NCI-H1048 (cell line): ENCODE measurements around the gene RIMBP2.

ENCODE experiments used
- DNase-seq: peaks from one replicate; lab custom pipeline; 2025; lab: John Stamatoyannopoulos, UW

Gene RIMBP2

GRCh38 chr12:130444061-130444460 lies 272.0 kb downstream of the RIMBP2 start:
- DNase-seq, result no peak

DNA sequence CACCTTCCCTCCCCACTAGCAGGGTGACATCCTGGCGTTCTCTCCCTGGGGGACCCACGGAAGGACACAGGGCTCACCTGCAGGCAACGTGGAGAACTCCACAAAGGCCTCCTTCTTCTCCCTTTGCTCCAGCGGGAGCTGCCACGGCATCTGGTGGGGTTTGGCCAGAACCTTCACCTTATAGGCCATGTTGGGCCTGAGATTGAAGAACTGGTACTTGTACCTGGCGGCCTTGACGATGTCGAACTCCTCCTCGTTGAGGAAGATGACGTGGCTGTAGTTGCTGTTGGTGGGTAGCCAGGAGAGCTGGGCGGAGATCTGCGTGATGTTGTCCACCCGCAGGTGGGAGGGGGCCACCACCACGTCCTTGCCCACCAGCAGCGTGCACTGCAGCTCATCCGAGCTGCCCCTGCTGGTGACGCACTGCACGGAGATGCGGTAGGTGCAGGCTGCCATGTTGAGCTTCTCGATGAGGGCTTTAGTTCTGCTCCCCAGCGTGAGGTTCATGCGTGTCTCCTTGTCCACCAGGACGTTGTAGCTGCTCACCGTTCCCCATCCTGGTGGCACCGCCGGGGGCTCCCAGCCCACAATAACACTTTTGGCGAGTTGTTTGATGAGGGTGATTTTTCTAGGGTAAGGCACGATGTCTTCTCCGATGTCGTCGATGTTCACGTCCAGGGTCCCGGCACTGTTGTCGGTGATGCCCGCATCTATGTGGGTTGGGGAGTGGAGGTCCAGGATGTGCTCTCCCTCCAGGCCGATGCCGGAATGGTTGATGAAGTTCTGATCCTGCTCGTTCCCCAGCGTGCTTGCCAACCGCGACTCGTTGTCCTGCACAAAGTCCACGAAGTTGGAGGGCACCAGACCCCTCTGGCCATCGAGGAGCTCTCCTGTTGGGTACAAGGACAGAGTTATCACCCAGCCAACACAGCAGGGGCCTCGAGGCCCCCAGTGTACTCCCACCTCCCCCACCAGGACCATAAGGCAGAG lies 274.0 kb downstream of the RIMBP2 start:
- DNase-seq, result no peak

GRCh38 chr12:130440411-130441080 lies 275.6 kb downstream of the RIMBP2 start:
- DNase-seq, result no peak

DNA sequence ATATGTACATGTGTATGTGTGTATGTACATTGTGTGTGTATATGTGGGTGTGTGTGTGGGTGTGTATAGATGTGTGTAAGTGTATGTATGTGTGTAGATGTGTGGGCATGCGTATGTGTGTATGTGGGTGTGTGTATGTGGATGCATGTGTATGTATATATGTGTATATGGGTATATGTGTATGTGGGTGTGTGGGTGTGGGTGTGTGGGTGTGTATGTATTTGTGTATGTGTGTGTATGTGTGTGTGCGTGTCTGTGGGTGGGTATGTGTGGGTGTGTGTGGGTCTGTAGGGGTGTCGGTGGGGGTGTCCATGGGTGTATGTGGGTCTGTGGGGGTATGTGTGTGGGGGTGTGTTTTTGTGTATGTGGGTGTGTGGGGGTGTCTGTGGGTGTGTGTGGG lies 276.8 kb downstream of the RIMBP2 start:
- DNase-seq, result no peak

DNA sequence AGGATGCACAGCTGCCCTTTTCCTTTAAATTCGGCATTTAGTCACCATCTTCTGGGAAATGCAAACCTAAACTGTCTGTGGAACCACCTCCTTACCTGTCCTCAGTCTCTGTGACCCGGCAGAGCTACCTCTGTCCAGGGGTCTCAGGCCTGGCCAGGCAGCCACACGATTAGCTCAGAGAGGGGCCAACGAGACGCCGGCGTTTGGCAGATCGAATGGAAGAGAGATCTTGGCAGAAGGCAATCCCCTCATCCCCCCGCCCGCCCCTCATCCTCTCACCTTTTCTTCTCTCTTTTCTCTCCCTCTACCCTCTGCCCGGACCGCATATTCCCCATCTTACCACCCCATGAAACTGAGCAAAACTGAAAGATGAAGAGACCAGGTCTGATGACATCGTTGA lies 277.4 kb downstream of the RIMBP2 start:
- no peak for DNase-seq

DNA sequence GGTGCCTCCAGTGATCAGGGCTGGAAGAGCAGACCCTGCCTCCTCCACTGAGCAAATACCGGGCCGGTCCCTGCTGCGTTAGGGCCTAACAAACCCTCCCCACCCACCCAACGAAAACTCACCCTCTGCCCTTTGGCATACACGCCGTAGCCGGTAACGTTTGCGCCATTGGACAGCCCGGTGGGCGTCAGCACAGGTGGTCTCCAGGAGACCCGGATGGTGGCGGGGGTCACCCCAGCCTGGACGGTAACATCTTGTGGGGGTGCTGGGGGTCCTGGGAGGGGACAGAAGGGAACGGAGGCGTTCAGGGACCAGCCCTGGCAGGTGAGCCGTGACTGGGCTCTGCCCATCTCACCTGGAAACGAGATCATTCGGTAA lies 277.9 kb downstream of the RIMBP2 start:
- no peak for DNase-seq

DNA sequence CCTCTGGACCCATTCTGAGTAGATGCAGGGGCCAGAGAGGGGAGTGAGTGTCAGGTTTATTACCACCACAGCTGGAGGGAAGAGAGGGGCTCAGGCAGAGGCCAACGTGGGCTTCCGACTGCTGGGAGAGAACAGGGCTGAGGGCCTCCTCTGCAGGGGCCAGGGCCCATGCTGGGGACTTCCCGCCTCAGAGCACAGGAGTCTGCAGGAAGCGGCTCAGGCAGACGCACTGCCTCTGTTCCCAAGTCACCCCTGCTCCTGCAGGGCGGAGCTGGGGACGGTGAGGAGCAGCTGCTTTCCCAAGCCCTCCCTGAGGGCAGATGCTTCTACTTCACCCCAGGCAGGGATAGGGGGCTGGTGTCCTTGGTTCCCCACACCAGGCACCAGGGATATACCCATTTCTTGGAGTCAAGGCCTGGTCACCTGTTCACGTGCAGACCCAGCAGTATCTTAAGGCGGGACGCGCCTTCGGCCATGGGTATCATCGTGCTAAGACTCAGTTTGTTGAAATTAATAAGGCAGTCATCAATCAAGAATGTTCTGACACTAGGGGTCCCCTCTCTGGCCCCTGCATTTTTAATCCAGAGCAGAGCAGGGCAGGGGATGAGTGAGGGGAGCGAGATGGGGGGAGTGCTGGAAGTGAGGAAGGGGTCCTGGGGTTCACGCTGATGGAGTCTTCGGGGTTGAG lies 278.4 kb downstream of the RIMBP2 start:
- DNase-seq, result no peak

GRCh38 chr12:130436741-130437501 lies 279.2 kb downstream of the RIMBP2 start:
- DNase-seq, result no peak

- no peak for DNase-seq
Observed at GRCh38 chr12:130435826-130436225, 280.3 kb downstream of the RIMBP2 start.

DNA sequence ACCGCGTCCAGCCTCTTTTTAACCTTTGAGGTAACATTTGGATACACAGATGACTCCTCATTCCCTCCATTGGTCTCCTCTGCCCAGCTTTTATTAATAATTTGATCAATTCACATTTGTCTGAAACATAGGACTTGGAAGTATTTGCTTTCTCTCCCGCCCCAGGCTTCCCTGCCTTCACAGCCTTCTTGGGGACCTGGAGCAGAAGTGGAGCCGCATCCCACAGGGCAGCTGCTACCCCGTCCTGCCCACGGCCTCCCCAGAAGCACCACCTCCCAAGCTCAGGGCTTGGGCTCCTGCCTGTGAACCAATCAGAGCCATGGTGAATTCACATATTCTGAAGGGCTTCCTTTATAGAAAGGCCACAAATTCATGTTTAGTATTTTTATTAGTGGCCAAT lies 280.8 kb downstream of the RIMBP2 start:
- no peak for DNase-seq

- no peak for DNase-seq
Observed at GRCh38 chr12:130434560-130434959, 281.5 kb downstream of the RIMBP2 start.

- no peak for DNase-seq
Observed at GRCh38 chr12:130433834-130434233, 282.3 kb downstream of the RIMBP2 start.

DNA sequence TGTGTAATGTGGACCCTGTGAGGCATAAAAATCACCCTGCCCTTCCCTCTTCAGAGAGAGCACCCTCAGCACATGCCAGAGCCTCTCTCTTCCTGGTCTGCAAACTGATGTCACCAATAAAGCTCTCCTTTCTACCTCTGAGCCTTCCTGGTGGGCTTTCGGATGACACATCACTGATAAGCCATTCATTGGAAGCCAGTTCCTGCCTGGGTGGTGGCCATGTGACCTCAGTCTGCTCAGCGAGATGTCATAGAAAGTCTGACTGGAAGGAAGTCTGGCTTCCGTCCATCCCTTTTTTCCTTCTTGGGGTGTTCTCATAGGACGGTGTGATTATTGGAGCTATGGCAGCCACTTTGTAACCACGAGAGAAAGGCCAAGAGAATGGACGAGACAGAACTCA lies 282.7 kb downstream of the RIMBP2 start:
- no peak for DNase-seq

DNA sequence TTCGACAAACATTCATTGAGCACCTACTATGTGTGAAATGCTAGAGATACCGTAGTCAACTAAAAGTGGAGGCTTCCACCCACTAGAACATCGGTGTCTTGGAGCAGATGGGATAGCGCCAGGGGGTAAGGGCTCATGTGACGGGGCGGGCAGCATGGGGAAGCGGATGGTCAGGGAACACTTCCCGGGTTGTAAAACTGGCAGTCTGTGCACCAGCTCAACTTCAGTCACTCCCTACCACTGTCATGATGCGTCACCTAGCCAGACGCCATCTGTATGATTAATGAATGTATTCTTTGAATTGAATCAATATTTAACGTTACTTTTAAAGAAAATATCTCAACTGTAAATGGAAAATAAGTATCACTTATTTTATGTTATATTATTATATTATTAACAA lies 284.9 kb downstream of the RIMBP2 start:
- no peak for DNase-seq

DNA sequence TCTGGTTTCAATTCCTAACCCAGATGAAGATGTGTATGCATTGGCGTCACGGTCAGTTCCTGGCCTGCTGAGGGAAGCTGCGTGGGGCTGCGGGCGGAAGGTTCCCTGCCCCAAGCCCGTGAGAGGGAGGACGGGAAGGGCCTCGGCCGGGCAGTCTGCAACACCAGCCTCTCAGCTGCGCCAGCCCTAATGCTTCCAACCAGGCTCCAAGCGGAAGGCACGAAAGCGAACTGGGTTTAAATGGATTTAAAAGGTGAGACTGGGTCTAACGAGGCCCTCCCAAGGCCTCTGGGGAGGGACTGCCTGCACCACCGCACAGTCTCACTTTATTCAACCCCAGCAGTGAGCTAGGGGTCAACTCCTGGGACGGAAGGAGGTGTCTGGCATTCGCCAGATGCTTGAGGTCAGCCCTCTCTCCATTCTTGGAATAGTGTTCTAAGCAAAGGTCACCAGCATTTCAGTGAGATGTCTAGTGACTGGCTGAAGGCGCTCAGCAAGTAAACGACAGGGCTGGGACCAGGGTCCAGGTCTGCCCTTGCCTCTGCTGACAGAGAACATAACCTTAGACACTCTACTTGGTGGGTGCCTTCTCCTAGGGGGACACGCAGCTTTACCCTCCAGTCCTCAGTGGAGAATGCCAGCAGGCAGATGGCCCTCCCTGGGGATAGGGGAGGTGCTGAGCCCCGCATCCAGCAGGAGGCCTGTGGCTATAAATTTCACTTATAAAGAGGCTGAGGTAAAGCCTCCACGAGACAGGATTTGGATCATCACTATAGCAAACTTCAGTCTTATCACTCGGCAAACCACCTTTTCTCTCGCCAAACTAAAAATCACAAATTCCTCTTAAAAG lies 286.2 kb downstream of the RIMBP2 start:
- DNase-seq, result no peak

- no peak for DNase-seq
Observed at GRCh38 chr12:130428116-130428515, 288.0 kb downstream of the RIMBP2 start.

DNA sequence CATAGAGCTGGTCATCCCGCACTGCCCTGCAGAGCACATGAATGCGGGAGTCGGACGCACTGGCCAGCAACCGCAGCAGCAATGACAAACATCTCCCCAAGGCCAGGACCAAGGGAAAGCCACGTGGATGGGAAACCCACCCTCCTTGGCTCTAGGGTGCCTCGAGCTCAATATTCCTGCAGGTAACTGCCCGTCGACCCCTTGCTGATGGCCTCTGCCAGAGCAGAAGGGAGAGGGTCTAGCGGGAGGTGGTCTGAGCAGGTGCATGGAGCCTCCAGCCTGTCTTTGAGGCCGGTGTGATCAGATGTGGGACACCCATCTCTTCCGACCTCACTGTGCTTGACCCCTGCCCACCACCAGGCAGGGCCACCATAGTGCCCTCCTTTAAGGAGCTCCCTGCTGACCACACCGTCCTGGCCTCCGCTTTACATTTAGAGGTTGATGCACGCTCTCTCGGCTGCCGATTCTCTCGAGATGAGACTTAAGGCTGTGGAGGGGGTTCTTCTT lies 288.7 kb downstream of the RIMBP2 start:
- DNase-seq, result no peak

GRCh38 chr12:130425698-130426245 lies 290.3 kb downstream of the RIMBP2 start:
- no peak for DNase-seq

DNA sequence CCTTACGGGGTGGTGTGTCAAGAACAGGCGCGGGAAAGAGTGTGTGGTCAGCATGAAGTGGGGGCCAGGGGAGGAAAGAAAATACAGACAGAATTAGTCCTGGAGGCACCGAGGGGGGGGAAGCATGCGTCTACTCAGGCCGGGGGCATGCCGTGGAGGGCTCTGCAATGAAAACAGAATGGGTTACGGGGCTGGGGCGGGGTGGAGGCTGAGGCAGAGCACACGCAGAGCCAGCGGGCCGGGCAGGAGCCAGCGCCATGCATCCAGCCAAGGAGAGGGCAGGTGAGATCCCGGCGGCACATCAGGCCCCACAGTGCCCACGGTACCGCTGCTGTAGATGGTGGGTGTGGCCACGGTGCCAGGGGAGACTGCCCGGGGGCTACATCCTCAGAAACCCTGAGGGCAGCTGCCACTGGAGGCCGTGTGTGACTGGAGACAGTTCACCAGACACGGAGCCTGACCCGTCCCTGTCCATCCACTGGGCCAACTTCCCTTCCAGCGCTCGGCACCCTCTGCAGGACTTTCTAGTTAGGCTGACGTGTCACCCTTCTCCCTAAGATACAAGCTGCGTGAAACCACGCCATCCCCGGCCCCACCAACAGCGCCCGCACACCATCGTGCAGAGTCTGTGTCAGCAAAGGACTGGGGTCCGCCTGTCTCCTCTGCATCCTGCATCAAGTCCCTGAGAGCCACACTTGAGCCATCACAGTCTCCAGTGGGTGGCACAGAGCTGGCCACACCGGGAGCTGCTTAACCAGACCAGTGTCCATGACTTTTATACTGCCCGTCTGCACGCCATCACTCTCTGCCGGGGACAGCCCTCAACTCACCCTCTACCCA lies 291.0 kb downstream of the RIMBP2 start:
- no peak for DNase-seq
